Measurements from ENCODE around the gene CEACAM6. TPM values are rescaled to one million over a fixed set of nuclear protein-coding genes. Genes with fewer than 3 reads are reported as not detected.

CEACAM6 gene
- polyA plus RNA-seq, 1 of the 3 experiments (the other 2 are of a cell fraction) = not detected

DNA sequence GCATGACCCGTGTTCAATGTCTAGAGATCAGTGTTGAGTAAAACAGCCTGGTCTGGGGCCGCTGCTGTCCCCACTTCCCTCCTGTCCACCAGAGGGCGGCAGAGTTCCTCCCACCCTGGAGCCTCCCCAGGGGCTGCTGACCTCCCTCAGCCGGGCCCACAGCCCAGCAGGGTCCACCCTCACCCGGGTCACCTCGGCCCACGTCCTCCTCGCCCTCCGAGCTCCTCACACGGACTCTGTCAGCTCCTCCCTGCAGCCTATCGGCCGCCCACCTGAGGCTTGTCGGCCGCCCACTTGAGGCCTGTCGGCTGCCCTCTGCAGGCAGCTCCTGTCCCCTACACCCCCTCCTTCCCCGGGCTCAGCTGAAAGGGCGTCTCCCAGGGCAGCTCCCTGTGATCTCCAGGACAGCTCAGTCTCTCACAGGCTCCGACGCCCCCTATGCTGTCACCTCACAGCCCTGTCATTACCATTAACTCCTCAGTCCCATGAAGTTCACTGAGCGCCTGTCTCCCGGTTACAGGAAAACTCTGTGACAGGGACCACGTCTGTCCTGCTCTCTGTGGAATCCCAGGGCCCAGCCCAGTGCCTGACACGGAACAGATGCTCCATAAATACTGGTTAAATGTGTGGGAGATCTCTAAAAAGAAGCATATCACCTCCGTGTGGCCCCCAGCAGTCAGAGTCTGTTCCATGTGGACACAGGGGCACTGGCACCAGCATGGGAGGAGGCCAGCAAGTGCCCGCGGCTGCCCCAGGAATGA, 48.4 kb upstream of the CEACAM6 start:
- Histone ChIP-seq H3K4me3 (ENCODE audit: low read depth in 2 of 2, low read length in 1 of 2) (peak overlapping the region in 1 of 2 experiments; percentile 41; a peak in 1 of 4 replicates), H3K4me2 (no peak overlapping the region), H3K36me3 (replicated peaks in 1 of 2; ENCODE audit: control insufficient read depth in 1 of 2, insufficient read depth in 2 of 2, low read length in 1 of 2) (no peaks in the 10 kb centered on the region), H3K27ac (ENCODE audit: low read depth in 2 of 2, low read length in 1 of 2) (no peak overlapping the region), H3F3A (replicated peaks; ENCODE audit: insufficient read depth) (no peaks in the 10 kb centered on the region), H3K27me3 (ENCODE audit: insufficient read depth) (peaks cover 29% of the 10 kb centered on the region), H3K9me2 (no peaks in the 10 kb centered on the region), H3K4me1 (ENCODE audit: control insufficient read depth in 1 of 2, insufficient read depth in 2 of 2, low read depth in 1 of 2, low read length in 1 of 2) (peaks cover 0 to 10% of the 10 kb centered on the region in 2 experiments; a peak in 1 of 4 replicates), H4K20me1 (ENCODE audit: insufficient read depth) (0 out of 2 replicates have a peak, but pooled peaks cover 2% of the 10 kb centered on the region), H3K79me2 (ENCODE audit: insufficient read depth) (no peaks in the 10 kb centered on the region), H2AFZ (ENCODE audit: low read depth) (no peak overlapping the region), H3K9ac (no peak overlapping the region), H3K9me3 (no peaks in the 10 kb centered on the region)
- TF ChIP-seq YY1 (IDR thresholded peaks at IDR 0.05; ENCODE audit: low read depth) (no peak), JUND (IDR thresholded peaks at IDR 0.05) (no peak)
- TF ChIP-seq, protein P1, sequence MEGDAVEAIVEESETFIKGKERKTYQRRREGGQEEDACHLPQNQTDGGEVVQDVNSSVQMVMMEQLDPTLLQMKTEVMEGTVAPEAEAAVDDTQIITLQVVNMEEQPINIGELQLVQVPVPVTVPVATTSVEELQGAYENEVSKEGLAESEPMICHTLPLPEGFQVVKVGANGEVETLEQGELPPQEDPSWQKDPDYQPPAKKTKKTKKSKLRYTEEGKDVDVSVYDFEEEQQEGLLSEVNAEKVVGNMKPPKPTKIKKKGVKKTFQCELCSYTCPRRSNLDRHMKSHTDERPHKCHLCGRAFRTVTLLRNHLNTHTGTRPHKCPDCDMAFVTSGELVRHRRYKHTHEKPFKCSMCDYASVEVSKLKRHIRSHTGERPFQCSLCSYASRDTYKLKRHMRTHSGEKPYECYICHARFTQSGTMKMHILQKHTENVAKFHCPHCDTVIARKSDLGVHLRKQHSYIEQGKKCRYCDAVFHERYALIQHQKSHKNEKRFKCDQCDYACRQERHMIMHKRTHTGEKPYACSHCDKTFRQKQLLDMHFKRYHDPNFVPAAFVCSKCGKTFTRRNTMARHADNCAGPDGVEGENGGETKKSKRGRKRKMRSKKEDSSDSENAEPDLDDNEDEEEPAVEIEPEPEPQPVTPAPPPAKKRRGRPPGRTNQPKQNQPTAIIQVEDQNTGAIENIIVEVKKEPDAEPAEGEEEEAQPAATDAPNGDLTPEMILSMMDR (IDR thresholded peaks at IDR 0.05) = peak; percentile 77
- TF ChIP-seq, protein P2, sequence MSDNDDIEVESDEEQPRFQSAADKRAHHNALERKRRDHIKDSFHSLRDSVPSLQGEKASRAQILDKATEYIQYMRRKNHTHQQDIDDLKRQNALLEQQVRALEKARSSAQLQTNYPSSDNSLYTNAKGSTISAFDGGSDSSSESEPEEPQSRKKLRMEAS (IDR thresholded peaks at IDR 0.05; ENCODE audit: low read depth) = no peak
- TF ChIP-seq, protein P3, sequence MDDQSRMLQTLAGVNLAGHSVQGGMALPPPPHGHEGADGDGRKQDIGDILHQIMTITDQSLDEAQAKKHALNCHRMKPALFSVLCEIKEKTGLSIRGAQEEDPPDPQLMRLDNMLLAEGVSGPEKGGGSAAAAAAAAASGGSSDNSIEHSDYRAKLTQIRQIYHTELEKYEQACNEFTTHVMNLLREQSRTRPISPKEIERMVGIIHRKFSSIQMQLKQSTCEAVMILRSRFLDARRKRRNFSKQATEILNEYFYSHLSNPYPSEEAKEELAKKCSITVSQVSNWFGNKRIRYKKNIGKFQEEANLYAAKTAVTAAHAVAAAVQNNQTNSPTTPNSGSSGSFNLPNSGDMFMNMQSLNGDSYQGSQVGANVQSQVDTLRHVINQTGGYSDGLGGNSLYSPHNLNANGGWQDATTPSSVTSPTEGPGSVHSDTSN (IDR thresholded peaks at IDR 0.05) = no peak
- TF ChIP-seq, protein P4, sequence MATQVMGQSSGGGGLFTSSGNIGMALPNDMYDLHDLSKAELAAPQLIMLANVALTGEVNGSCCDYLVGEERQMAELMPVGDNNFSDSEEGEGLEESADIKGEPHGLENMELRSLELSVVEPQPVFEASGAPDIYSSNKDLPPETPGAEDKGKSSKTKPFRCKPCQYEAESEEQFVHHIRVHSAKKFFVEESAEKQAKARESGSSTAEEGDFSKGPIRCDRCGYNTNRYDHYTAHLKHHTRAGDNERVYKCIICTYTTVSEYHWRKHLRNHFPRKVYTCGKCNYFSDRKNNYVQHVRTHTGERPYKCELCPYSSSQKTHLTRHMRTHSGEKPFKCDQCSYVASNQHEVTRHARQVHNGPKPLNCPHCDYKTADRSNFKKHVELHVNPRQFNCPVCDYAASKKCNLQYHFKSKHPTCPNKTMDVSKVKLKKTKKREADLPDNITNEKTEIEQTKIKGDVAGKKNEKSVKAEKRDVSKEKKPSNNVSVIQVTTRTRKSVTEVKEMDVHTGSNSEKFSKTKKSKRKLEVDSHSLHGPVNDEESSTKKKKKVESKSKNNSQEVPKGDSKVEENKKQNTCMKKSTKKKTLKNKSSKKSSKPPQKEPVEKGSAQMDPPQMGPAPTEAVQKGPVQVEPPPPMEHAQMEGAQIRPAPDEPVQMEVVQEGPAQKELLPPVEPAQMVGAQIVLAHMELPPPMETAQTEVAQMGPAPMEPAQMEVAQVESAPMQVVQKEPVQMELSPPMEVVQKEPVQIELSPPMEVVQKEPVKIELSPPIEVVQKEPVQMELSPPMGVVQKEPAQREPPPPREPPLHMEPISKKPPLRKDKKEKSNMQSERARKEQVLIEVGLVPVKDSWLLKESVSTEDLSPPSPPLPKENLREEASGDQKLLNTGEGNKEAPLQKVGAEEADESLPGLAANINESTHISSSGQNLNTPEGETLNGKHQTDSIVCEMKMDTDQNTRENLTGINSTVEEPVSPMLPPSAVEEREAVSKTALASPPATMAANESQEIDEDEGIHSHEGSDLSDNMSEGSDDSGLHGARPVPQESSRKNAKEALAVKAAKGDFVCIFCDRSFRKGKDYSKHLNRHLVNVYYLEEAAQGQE (IDR thresholded peaks at IDR 0.05; ENCODE audit: low read depth, low read length) = no peak
- WGBS (ENCODE audit: low lambda C conversion rate) = 6% methylated on average over 23 of the region's 26 CpGs
- DNase-seq = peak; percentile 79
- ChIA-PET CTCF (interaction anchor here (0.6 to 2.3 kb wide), 16 partner anchors 9 to 144 kb away, joined by 3 to 11 read pairs (median 3); partner anchors contain the start of gene CEACAM7), POLR2A (no interaction called here)

DNA sequence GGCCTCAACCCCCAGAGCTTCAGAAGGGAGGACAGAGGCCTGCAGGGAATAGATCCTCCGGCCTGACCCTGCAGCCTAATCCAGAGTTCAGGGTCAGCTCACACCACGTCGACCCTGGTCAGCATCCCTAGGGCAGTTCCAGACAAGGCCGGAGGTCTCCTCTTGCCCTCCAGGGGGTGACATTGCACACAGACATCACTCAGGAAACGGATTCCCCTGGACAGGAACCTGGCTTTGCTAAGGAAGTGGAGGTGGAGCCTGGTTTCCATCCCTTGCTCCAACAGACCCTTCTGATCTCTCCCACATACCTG, 47.9 kb upstream of the CEACAM6 start:
- no peaks in the 10 kb centered on the region for H3K36me3 ChIP-seq (replicated peaks in 1 of 2; ENCODE audit: control insufficient read depth in 1 of 2, insufficient read depth in 2 of 2, low read length in 1 of 2)
- no peak overlapping the region for H3K4me3 ChIP-seq (ENCODE audit: low read depth in 2 of 2, low read length in 1 of 2)
- TF ChIP-seq GATA2 (CRISPR knock-in tag; IDR thresholded peaks at IDR 0.05) (no peak), GABPA (IDR thresholded peaks at IDR 0.05; ENCODE audit: low read depth) (no peak), FOSL2 (IDR thresholded peaks at IDR 0.05; ENCODE audit: borderline replicate concordance, low read depth) (no peak), TAF1 (IDR thresholded peaks at IDR 0.05; ENCODE audit: borderline replicate concordance, low read depth, low read length) (no peak), RXRA (IDR thresholded peaks at IDR 0.05; ENCODE audit: borderline replicate concordance, low read depth) (no peak), TEAD4 (IDR thresholded peaks at IDR 0.05; ENCODE audit: borderline replicate concordance, insufficient read depth) (no peak)
- TF ChIP-seq, protein P5, sequence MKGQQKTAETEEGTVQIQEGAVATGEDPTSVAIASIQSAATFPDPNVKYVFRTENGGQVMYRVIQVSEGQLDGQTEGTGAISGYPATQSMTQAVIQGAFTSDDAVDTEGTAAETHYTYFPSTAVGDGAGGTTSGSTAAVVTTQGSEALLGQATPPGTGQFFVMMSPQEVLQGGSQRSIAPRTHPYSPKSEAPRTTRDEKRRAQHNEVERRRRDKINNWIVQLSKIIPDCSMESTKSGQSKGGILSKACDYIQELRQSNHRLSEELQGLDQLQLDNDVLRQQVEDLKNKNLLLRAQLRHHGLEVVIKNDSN (IDR thresholded peaks at IDR 0.05; ENCODE audit: borderline replicate concordance, low read depth) = no peak
- no peak overlapping the region for H3K27ac ChIP-seq (ENCODE audit: low read depth in 2 of 2, low read length in 1 of 2)
- peaks cover 0 to 5% of the 10 kb centered on the region in 2 experiments; a peak in 1 of 4 replicates for H3K4me1 ChIP-seq (ENCODE audit: control insufficient read depth in 1 of 2, insufficient read depth in 2 of 2, low read depth in 1 of 2, low read length in 1 of 2)
- 0 out of 2 replicates have a peak, but pooled peaks cover 2% of the 10 kb centered on the region for H4K20me1 ChIP-seq (ENCODE audit: insufficient read depth)
- no peak for DNase-seq
- H3K4me2 ChIP-seq = no peak overlapping the region
- H3K9me2 ChIP-seq = no peaks in the 10 kb centered on the region
- no peaks in the 10 kb centered on the region for H3F3A ChIP-seq (replicated peaks; ENCODE audit: insufficient read depth)
- 3% methylated on average over 4 of the region's 5 CpGs for WGBS (ENCODE audit: low lambda C conversion rate)
- no peaks in the 10 kb centered on the region for H3K9me3 ChIP-seq
- peaks cover 32% of the 10 kb centered on the region for H3K27me3 ChIP-seq (ENCODE audit: insufficient read depth)
- H2AFZ ChIP-seq (ENCODE audit: low read depth) = no peak overlapping the region
- POLR2A ChIA-PET = no interaction called here
- no peak overlapping the region for H3K9ac ChIP-seq
- H3K79me2 ChIP-seq (ENCODE audit: insufficient read depth) = no peaks in the 10 kb centered on the region
- CTCF ChIA-PET = interaction anchor here (0.7 to 2.3 kb wide), 13 partner anchors 8 to 144 kb away, joined by 3 to 11 read pairs (median 3); partner anchors contain the start of gene CEACAM7

Measured in SK-N-SH (cell line).